ENCODE measurements around the gene PNPO.

PNPO gene

DNA sequence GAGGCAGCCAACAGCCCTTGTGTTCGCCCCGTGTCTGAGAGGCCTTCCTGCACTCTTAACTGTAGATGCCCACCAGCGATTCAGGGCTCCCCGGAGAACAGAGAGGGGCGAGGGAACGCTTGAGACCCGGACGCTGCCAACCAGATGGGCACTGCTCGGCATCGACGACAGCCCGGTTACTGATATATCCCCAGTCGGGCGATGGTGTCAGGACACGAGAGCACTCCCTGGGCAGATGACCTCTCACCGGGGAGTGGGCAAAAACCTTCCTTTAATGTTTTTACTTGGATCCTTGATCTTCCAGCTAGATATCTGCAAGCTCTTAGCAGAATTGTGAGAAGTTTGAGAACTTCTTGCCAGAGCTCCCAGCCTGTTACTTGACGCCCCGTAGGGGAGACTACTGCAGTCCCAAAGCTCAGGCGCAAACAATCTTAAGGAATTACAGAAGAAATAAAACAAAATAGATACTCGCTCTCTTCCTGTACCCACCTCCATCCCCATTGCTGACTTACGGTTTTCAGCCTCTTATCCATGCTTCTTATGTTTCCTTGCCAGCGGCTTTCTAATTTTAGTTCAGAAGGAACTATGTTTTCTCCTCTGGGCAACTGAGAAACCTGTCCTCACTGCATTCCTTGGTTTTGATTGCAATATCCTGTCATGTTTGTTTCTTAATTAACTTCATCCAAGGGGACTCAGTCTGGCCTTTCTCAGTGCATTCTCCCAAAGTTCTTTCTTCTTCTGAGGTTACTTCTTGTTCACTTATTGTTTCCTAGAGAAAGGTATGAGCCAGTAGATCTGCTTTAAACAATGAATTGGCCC lies 44.5 kb upstream of the PNPO start:
- no peak for TF ChIP-seq TAF1 (IDR thresholded peaks at IDR 0.05; ENCODE audit: borderline replicate concordance, insufficient read depth, low read length)

- TF ChIP-seq POLR2AphosphoS5 (IDR thresholded peaks at IDR 0.05; ENCODE audit: low read depth, low read length) (no peak), SIN3A (IDR thresholded peaks at IDR 0.05; ENCODE audit: borderline replicate concordance, insufficient read depth, low read length) (no peak), TAF1 (IDR thresholded peaks at IDR 0.05; ENCODE audit: borderline replicate concordance, insufficient read depth, low read length) (no peak), FOXP2 (optimal IDR thresholded peaks at IDR 0.05; ENCODE audit: borderline replicate concordance, extremely low read depth, extremely low read length, insufficient read depth) (no peak)
- TF ChIP-seq, protein P1, sequence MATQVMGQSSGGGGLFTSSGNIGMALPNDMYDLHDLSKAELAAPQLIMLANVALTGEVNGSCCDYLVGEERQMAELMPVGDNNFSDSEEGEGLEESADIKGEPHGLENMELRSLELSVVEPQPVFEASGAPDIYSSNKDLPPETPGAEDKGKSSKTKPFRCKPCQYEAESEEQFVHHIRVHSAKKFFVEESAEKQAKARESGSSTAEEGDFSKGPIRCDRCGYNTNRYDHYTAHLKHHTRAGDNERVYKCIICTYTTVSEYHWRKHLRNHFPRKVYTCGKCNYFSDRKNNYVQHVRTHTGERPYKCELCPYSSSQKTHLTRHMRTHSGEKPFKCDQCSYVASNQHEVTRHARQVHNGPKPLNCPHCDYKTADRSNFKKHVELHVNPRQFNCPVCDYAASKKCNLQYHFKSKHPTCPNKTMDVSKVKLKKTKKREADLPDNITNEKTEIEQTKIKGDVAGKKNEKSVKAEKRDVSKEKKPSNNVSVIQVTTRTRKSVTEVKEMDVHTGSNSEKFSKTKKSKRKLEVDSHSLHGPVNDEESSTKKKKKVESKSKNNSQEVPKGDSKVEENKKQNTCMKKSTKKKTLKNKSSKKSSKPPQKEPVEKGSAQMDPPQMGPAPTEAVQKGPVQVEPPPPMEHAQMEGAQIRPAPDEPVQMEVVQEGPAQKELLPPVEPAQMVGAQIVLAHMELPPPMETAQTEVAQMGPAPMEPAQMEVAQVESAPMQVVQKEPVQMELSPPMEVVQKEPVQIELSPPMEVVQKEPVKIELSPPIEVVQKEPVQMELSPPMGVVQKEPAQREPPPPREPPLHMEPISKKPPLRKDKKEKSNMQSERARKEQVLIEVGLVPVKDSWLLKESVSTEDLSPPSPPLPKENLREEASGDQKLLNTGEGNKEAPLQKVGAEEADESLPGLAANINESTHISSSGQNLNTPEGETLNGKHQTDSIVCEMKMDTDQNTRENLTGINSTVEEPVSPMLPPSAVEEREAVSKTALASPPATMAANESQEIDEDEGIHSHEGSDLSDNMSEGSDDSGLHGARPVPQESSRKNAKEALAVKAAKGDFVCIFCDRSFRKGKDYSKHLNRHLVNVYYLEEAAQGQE (IDR thresholded peaks at IDR 0.05; ENCODE audit: insufficient read depth in 1 of 2, low read depth in 2 of 2, low read length in 2 of 2) = no peak
These were observed 43.8 kb upstream of the PNPO start for GRCh38 chr17:47897561-47897960.

DNA sequence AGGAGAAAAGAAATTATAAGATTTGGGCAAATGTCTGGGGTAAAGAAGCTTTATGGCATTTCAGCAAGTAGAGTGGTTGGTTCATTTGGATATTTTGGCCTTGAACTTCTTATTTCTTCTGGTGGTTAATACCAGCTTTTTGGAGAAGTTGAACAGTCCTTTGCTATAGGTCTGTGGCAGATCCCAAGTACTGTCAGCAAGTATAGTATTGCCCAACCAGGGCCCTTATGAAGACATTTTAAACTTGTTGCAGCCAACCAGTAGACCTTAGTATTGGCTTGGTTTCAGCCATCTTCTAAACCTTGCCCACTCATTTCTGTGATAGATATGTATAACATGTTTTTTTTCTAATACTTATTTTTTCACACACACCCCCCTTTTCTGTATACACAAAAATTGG lies 43.1 kb upstream of the PNPO start:
- no peak for TF ChIP-seq SIN3A (IDR thresholded peaks at IDR 0.05; ENCODE audit: borderline replicate concordance, insufficient read depth, low read length)
- TF ChIP-seq, protein P1 (IDR thresholded peaks at IDR 0.05; ENCODE audit: insufficient read depth in 1 of 2, low read depth in 2 of 2, low read length in 2 of 2) = no peak
- TF ChIP-seq FOXP2 (optimal IDR thresholded peaks at IDR 0.05; ENCODE audit: borderline replicate concordance, extremely low read depth, extremely low read length, insufficient read depth) = no peak
- TF ChIP-seq TAF1 (IDR thresholded peaks at IDR 0.05; ENCODE audit: borderline replicate concordance, insufficient read depth, low read length) = no peak
- no peak for TF ChIP-seq POLR2AphosphoS5 (IDR thresholded peaks at IDR 0.05; ENCODE audit: low read depth, low read length)

DNA sequence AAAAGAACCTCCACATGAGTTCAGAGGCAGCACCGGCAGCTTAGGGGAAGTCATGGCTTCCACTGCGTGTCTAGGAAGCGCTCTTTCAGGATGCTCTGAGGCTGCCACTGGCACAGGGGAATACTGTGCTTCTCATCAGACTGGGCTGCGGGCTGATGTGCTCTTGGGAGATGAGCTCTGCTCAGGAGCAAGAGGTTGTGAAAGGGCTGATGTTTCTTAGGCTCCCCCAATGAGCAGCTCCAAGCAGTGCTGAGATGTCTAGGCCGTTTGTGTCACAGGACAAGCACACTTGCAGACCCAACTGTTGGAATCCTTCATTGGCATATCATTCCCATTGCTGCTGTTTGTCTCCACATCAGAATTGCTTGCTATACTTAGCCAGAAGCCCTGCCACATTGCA lies 41.7 kb upstream of the PNPO start:
- no peak for TF ChIP-seq POLR2AphosphoS5 (IDR thresholded peaks at IDR 0.05; ENCODE audit: low read depth, low read length)
- no peak for TF ChIP-seq FOXP2 (optimal IDR thresholded peaks at IDR 0.05; ENCODE audit: borderline replicate concordance, extremely low read depth, extremely low read length, insufficient read depth)
- no peak for TF ChIP-seq TAF1 (IDR thresholded peaks at IDR 0.05; ENCODE audit: borderline replicate concordance, insufficient read depth, low read length)
- TF ChIP-seq SIN3A (IDR thresholded peaks at IDR 0.05; ENCODE audit: borderline replicate concordance, insufficient read depth, low read length) = no peak
- TF ChIP-seq, protein P1 (IDR thresholded peaks at IDR 0.05; ENCODE audit: insufficient read depth in 1 of 2, low read depth in 2 of 2, low read length in 2 of 2) = no peak

DNA sequence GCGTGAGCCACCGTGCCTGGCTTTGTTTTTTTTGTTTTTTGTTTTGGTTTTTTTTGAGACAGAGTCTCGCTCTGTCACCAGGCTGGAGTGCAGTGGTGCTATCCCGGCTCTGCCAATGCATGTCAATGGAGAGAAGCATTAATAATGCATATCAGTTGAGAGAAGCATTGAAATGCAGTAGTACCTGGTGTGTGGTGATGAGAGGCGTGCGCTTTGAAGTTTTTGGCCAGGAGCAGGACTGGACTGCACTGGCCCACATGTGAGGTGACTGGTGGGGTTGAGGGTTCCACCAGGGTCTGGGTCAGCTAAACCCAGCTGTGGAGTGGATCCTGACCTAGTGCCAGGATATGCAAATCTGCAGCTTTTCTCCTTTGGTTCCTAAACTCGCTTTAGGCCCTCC lies 39.9 kb upstream of the PNPO start:
- TF ChIP-seq, protein P1 (IDR thresholded peaks at IDR 0.05; ENCODE audit: insufficient read depth in 1 of 2, low read depth in 2 of 2, low read length in 2 of 2) = no peak
- TF ChIP-seq FOXP2 (optimal IDR thresholded peaks at IDR 0.05; ENCODE audit: borderline replicate concordance, extremely low read depth, extremely low read length, insufficient read depth) (no peak), SIN3A (IDR thresholded peaks at IDR 0.05; ENCODE audit: borderline replicate concordance, insufficient read depth, low read length) (no peak), TAF1 (IDR thresholded peaks at IDR 0.05; ENCODE audit: borderline replicate concordance, insufficient read depth, low read length) (no peak), POLR2AphosphoS5 (IDR thresholded peaks at IDR 0.05; ENCODE audit: low read depth, low read length) (no peak)
